NCI-H187 (cell line): Measurements from ENCODE around the gene BOLA2.
"Not testable (repeated sequence)": the region's sequence is repeated elsewhere in the genome, so short reads cannot be mapped to it uniquely, and the experiment has no call there.

Experiments
- DNase-seq, 2 experiments: peaks; one replicate each; lab custom pipeline; 2025; lab: John Stamatoyannopoulos, UW

BOLA2 gene

GRCh38 chr16:29454269-29454668, at the start of gene BOLA2, which contains the start of gene SLX1B:
Gene BOLA2, minus strand, starts transcription at chr16:29454351. Its CDS starts 98 bp downstream, at chr16:29454253.
Gene SLX1B, plus strand, starts transcription at chr16:29454533.
- DNase-seq, result not testable (repeated sequence)

- not testable (repeated sequence) for DNase-seq
Measured at GRCh38 chr16:29482276-29482675, 28.1 kb upstream of the BOLA2 start.

DNA sequence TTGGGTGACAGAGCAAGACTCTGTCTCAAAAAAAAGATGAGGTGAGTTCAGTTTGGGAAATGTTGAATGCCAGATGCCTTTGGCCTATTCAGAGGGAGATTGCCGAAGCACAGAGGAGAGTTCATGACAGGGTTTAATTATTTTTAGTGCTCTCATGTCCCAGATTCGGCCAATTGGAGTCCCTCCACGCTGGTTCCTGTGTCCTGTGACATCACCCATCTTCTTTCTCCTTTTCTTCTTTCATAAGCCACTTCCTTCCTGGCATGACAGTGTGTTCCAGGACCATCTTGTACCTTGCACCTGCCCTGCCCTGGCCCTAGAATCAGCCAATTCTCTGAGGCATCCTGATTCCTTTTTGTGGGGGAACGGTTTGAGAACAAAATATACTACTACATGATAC, 17.9 kb upstream of the BOLA2 start:
- DNase-seq, result not testable (repeated sequence)

DNA sequence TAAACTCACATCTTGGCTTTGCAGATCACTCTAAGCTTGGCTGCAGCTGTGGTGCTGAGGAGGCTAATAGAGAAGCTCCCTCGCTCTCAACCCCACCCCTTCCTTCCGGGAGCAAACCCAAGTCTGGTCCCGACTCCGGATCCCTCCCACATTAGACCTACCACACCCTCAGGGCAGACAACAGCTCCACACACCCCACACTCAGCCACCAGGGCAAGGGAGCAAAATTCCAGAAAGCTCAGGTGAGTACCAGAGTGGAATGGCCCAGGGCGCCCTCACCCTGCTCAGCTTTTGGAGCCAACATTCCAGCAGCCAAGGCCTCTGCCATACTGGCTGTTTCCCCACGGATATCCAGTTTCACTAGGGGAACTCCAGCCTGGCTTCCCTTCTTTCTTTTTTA, 15.5 kb upstream of the BOLA2 start:
- not testable (repeated sequence) for DNase-seq

GRCh38 chr16:29467654-29468366, 13.7 kb upstream of the BOLA2 start:
- not testable (repeated sequence) for DNase-seq

DNA sequence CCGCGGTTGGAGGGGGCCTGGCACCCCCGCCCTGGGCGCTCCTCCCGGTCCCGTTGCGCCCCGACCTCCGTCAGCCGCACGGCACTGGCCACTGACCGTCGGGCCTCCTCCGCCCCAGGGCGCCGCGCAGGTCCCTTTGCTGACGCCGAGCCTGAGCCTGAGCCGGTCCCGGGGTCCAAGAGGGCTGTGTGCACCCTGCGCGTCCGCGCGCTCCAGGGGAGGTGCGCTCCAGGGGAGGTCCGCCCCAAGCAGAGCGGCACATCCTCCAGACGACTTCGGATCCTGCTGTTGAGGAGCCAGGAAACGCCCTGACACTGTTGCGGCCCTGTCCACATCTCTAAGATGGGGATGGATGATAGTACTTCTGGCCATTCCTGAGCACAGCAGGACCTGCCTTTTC, 12.8 kb upstream of the BOLA2 start:
- DNase-seq, result not testable (repeated sequence)

- DNase-seq, result not testable (repeated sequence)
Measured at GRCh38 chr16:29465985-29466824, 12.1 kb upstream of the BOLA2 start.

GRCh38 chr16:29460647-29461030, 6.5 kb upstream of the BOLA2 start:
- not testable (repeated sequence) for DNase-seq

- DNase-seq, result not testable (repeated sequence)
Measured at GRCh38 chr16:29459706-29460646, 5.8 kb upstream of the BOLA2 start, which contains the start of gene SULT1A4. Gene SULT1A4, plus strand, starts transcription at chr16:29459913. Its CDS starts 1,473 bp downstream, at chr16:29461386.

GRCh38 chr16:29457660-29458059, 3.5 kb upstream of the BOLA2 start:
- not testable (repeated sequence) for DNase-seq

DNA sequence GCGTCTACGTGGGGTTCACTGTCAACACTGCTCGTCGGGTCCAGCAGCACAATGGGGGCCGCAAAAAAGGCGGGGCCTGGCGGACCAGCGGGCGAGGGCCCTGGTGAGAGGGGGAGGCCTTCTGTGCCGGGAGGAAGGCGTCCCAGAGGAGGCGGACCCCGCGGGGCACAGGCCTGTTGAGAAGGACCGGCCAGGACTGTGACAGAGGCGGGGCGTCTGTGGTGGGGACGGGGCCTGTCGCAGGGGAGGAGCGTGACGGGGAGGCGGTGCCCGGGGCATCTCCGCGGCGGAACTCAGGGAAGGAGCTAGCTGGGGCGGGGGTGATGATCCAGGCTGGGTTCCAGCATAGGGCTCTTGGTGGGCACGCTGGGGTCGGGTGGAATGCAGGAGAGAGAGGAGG, 677 bp upstream of the BOLA2 start:
- not testable (repeated sequence) for DNase-seq

GRCh38 chr16:29453754-29454153, 397 bp downstream of the BOLA2 start:
- not testable (repeated sequence) for DNase-seq

- not testable (repeated sequence) for DNase-seq
Measured at GRCh38 chr16:29425390-29425789, 28.8 kb downstream of the BOLA2 start.

GRCh38 chr16:29423587-29423986, 30.6 kb downstream of the BOLA2 start:
- DNase-seq, result not testable (repeated sequence)

- not testable (repeated sequence) for DNase-seq
Measured at GRCh38 chr16:29405249-29405648, 48.9 kb downstream of the BOLA2 start.
